ENCODE measurements around the gene SOST.

GRCh38 chr17:43732958-43733357 lies 25.6 kb downstream of the SOST start:
- TF ChIP-seq YY1 (IDR thresholded peaks at IDR 0.05; ENCODE audit: insufficient read depth, insufficient read length), result no peak
- TF ChIP-seq ZNF274 (IDR thresholded peaks at IDR 0.05; ENCODE audit: low read depth, low read length), result no peak

Data from NT2/D1 (cell line).